Common myeloid progenitor, CD34-positive (primary cell): ENCODE measurements around the gene HAAO.
A peak's percentile ranks its signal among the peaks of the same experiment; 100 is the strongest.

Source experiments
- CTCF ChIA-PET: fragments of 350-600 bp; sonication (Branson Sonifier 250); formaldehyde crosslinking; loops from one replicate; lab custom pipeline; 2021; ENCODE audit warnings: antibody characterized with exemption; lab: Charles Lee
- POLR2A ChIA-PET: fragments of 350-600 bp; sonication (Branson Sonifier 250); formaldehyde crosslinking; loops from one replicate; lab custom pipeline; 2021; ENCODE audit warnings: antibody characterized with exemption; lab: Charles Lee
- DNase-seq, 3 donors: peaks; one replicate each; pipeline versions ENCODE4 v3.0.0 to v3.0.0-alpha.2; 2013
- H3K27ac ChIP-seq, 2 experiments: 1 replicate in 1 of 2; 2 replicates in 1 of 2; pipeline ENCODE4 v1.7.0; 2013; ENCODE audit warnings: inconsistent platforms in 2 of 2, low read length in 2 of 2, mild to moderate bottlenecking in 2 of 2, low read depth in 1 of 2, moderate library complexity in 1 of 2; ENCODE audit not compliant: severe bottlenecking in 2 of 2, insufficient read depth in 1 of 2, poor library complexity in 1 of 2
- H3K27me3 ChIP-seq, 5 experiments: replicated peaks in 2 of 5; 1 replicate in 3 of 5; 2 replicates in 2 of 5; pipeline versions ENCODE4 v1.6.1 to v1.7.0; 2013; ENCODE audit warnings: low read length in 4 of 5, mild to moderate bottlenecking in 2 of 5, moderate library complexity in 2 of 5, inconsistent platforms in 1 of 5; ENCODE audit not compliant: insufficient read depth in 5 of 5, control insufficient read depth in 4 of 5
- H3K36me3 ChIP-seq, 4 experiments: 1 replicate in 2 of 4; 2 replicates in 2 of 4; pipeline versions ENCODE4 v1.6.1 to v1.7.0; 2013; ENCODE audit warnings: low read length in 3 of 4, control low read depth in 1 of 4, mild to moderate bottlenecking in 1 of 4; ENCODE audit not compliant: control insufficient read depth in 4 of 4, insufficient read depth in 4 of 4
- H3K4me1 ChIP-seq, 4 experiments: 1 replicate in 3 of 4; 2 replicates in 1 of 4; pipeline versions ENCODE4 v1.6.1 to v1.7.1; 2013; ENCODE audit warnings: low read length in 3 of 4, mild to moderate bottlenecking in 3 of 4, control low read depth in 1 of 4, inconsistent platforms in 1 of 4, moderate library complexity in 1 of 4; ENCODE audit not compliant: control insufficient read depth in 4 of 4, insufficient read depth in 4 of 4; ENCODE audit errors: control extremely low read depth in 1 of 4
- H3K4me3 ChIP-seq, 7 experiments: 1 replicate in 4 of 7; 2 replicates in 3 of 7; pipeline versions ENCODE4 v1.5.1 to v1.7.0; 2013; ENCODE audit warnings: mild to moderate bottlenecking in 7 of 7, low read length in 6 of 7, moderate library complexity in 6 of 7, inconsistent platforms in 2 of 7, low read depth in 2 of 7, control low read depth in 1 of 7; ENCODE audit not compliant: insufficient read depth in 4 of 7, control insufficient read depth in 1 of 7; ENCODE audit errors: extremely low read depth in 1 of 7
- H3K9me3 ChIP-seq, 5 experiments: 1 replicate in 4 of 5; 2 replicates in 1 of 5; pipeline versions ENCODE4 v1.6.1 to v1.7.1; 2013; ENCODE audit warnings: low read length in 4 of 5, mild to moderate bottlenecking in 2 of 5, inconsistent platforms in 1 of 5, low read depth in 1 of 5, moderate library complexity in 1 of 5; ENCODE audit not compliant: control insufficient read depth in 4 of 5, insufficient read depth in 2 of 5; ENCODE audit errors: control extremely low read depth in 1 of 5
- WGBS: methylation state at CpG from one replicate; pipeline ENCODE4 v1.1.5; 2013; ENCODE audit not compliant: insufficient coverage; 5-methylcytosine and 5-hydroxymethylcytosine counted together

HAAO gene

DNA sequence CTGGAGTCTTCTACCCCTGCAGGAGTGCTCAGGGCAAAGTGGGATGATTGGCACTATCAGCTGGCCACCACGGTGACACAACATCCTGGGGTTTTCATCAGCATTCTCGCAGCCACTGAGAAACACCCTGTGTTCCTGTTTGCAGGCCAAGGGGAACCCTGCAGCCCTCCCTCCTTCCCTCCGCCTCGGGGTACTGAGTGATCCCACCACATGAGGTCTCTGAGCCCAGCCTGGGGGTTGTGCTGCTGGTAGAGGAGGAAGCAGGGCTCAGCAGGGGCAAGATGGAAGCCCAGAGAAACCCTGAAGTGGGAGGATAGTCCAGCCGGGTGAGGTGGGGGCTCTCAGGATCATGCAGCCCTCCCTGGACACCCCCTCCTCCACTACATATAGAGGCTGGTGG lies 28.3 kb downstream of the HAAO start, which contains the start of gene OXER1:
TSS of gene OXER1 (minus strand) at position 40 of the 400 bp plus-strand sequence. CDS start 73 bp downstream, outside the sequence.
- ChIA-PET CTCF (interaction anchor here (1.6 to 2.8 kb wide), 2 partner anchors 10 to 28 kb away, joined by 4 to 13 read pairs; partner anchors contain the start of gene HAAO), POLR2A (no interaction called here)
- peaks cover 0 to 23% (median 15%) of the 10 kb centered on the region in 4 experiments for H3K4me1 ChIP-seq
- H3K36me3 ChIP-seq: no peaks in the 10 kb centered on the region
- peak; percentile 66 to 89 (median 89) for DNase-seq
- H3K27me3 ChIP-seq: no peaks in the 10 kb centered on the region
- WGBS: 0% methylated on average over 3 of the region's 5 CpGs
- no peak within 1 kb of the TSS for H3K27ac ChIP-seq
- H3K4me3 ChIP-seq: peak within 1 kb of the TSS in 2 of 7 experiments; percentile 5 to 13
- no peaks in the 10 kb centered on the region for H3K9me3 ChIP-seq

DNA sequence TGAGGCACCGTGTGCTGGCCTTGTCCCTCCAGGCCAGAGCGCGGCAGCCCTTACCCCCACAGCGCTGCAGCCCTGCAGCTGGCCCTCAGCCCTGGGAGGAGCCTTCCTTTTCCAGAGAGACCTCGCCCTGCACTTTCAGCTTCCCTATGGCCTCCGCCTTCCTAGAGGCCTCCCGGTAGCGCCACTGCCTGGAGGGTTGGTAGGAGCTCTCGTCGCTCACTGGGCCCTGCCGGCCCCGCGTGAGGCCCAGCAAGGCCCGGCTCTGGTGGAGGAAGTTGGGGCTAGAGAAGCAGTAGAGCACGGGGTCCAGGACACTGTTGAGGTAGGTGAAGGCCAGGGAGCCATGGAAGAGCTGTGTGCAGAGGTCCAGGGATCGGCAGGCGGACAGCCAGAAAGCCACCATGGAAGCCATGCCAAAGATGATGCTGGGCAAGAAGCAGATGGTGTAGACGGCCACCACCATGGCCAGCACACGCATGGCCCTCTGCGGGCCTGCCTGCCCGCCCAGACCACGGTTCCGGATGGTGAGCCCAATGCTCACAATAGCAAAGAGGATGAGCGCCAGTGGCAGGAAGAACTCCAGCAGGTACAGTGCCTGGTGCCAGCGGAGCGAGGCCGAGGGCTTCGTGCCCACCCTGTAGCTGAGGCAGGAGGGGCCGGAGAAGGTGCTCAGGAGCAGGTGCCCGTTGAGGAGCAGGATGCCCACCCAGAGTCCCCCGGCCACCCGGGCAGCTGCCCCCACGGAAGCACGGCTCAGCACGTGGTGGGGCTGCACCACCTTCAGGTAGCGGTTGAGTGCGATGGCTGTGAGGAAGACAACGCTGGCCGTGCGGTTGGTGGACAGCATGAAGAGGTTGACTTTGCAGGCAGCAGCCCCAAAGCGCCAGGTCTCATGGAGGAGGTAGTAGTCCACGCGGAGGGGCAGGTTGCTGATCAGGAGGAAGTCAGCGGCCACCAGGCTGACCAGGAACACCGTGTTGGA lies 29.3 kb downstream of the HAAO start:
- ChIA-PET CTCF (interaction anchor here (2.8 kb wide), 1 partner anchor 9 kb away, joined by 13 read pairs; no protein-coding TSS in a partner anchor), POLR2A (no interaction called here)
- 95% methylated on average over 42 of the region's 45 CpGs for WGBS
- peaks cover 0 to 23% (median 15%) of the 10 kb centered on the region in 4 experiments for H3K4me1 ChIP-seq
- H3K27ac ChIP-seq: no peak overlapping the region
- DNase-seq: no peak
- no peaks in the 10 kb centered on the region for H3K27me3 ChIP-seq
- no peaks in the 10 kb centered on the region for H3K9me3 ChIP-seq
- H3K36me3 ChIP-seq: no peaks in the 10 kb centered on the region
- H3K4me3 ChIP-seq: no peak overlapping the region

DNA sequence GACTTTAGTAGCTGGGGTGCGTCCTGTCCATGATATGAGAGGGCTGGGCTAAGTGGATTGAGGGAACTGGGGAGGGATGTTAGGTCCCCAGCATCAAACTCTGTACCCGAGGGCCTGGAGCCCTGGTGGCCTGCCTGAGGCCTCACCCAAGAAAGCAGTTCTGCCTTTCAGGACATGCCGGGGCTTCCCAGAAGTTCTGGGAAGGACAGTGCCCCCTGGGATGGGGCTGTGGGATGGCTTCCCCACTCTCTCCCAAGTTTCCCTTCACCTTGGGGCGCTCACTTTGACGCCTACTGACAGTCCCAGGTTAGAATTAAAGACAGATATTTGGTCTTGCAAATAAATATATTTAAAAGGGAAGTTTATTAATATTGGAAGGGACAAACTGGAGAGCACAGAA lies 30.2 kb downstream of the HAAO start:
- 100% methylated on average over 4 of the region's 5 CpGs for WGBS
- CTCF ChIA-PET: interaction anchor here (2.8 kb wide), 1 partner anchor 8 kb away, joined by 13 read pairs; no protein-coding TSS in a partner anchor
- Histone ChIP-seq H3K27me3 (no peaks in the 10 kb centered on the region), H3K4me1 (peaks cover 0 to 24% (median 15%) of the 10 kb centered on the region in 4 experiments), H3K9me3 (no peaks in the 10 kb centered on the region), H3K36me3 (no peaks in the 10 kb centered on the region), H3K27ac (no peak overlapping the region), H3K4me3 (no peak overlapping the region)
- no peak for DNase-seq
- POLR2A ChIA-PET: no interaction called here

DNA sequence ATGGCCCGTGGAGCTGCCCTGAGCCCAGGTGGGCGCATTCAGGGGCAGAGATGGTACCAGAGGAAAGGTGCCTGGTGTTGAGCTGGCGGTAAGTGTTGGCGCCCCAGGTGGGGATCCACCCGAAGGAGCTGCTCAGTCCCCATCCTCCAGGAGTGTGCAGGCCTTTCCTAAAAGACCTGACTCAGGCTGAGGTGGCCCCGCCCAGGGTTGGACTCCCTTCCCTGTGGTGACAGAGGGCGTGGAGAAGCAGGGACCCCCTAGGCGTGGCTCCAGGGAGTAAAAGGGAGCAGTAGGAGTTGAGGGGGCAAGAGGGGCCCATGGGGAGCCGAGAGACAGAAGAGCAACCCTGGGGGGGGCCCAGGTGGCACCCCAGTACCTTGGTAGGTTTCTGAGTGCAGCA lies 30.8 kb downstream of the HAAO start:
- 96% methylated on average over 7 of the region's 9 CpGs for WGBS
- H3K27ac ChIP-seq: no peak overlapping the region
- H3K4me1 ChIP-seq: peaks cover 0 to 30% (median 16%) of the 10 kb centered on the region in 4 experiments
- no peaks in the 10 kb centered on the region for H3K9me3 ChIP-seq
- ChIA-PET CTCF (no interaction called here), POLR2A (no interaction called here)
- H3K4me3 ChIP-seq: no peak overlapping the region
- no peaks in the 10 kb centered on the region for H3K27me3 ChIP-seq
- no peaks in the 10 kb centered on the region for H3K36me3 ChIP-seq
- DNase-seq: no peak

DNA sequence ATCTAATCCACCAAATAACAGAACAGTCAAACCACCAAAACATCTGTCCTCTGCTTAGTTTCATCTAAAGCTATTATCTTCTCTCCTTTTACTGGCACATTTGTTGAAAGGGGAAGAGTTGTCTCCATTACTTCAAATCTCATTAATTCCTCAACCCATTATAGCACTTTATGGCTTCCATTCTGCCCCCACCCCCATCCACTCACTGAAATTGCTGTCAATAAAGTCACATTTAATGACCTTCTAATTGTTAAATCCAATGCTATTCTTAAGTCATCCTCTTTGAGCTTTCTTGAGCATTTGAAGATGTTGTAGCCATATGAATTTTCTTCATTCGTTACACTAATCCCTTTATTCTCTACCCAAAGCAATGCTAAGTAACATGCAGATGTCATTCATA lies 33.6 kb downstream of the HAAO start:
- no peaks in the 10 kb centered on the region for H3K9me3 ChIP-seq
- H3K4me1 ChIP-seq: peaks cover 4 to 40% (median 31%) of the 10 kb centered on the region in 4 experiments
- H3K27ac ChIP-seq: no peak overlapping the region
- CTCF ChIA-PET: interaction anchor here (1.0 to 1.4 kb wide), 2 partner anchors 10 to 11 kb away, joined by 4 to 6 read pairs; no protein-coding TSS in a partner anchor
- WGBS: 83% methylated on average over 1 of the region's 1 CpG
- no peaks in the 10 kb centered on the region for H3K36me3 ChIP-seq
- H3K4me3 ChIP-seq: no peak overlapping the region
- no peaks in the 10 kb centered on the region for H3K27me3 ChIP-seq
- POLR2A ChIA-PET: no interaction called here
- no peak for DNase-seq

DNA sequence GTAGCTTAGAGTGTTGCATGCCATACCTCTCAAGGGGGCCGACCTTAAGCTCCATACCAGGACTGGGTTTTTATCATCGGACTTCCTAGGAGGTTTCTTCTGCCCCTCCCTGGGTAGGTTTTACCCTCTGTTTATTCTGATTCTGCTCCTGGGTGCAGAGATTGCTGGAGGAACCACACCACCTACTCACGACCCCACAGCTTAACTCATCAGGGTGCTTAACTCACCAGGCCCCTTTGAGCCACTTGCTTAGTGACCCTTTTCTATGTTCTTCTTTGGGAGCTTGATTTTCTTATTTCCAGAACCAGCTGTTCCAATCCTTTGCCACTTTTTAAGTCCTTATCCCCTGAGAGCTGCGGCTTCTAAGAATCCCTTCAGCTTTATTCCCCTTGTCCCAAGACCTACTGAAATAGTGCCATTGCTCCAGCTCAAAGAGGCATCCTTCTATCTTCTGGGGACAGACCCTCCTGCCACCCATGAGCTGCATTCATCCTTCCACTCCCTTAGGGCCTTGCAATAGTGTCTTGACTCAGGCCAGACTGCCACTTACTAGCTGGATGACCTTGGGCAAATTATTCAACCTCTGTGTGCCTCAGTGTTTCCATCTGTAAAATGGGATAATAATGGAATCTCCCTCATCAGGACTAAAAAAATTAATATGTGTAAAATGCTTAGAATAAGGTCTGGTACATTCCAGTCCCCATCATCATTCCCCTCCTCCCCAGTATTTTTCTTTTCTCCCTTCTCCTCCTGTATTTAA lies 34.2 kb downstream of the HAAO start:
- peaks cover 6 to 41% (median 31%) of the 10 kb centered on the region in 4 experiments for H3K4me1 ChIP-seq
- ChIA-PET CTCF (interaction anchor here (0.8 to 1.5 kb wide), 5 partner anchors 9 to 47 kb away, joined by 3 to 6 read pairs (median 3); no protein-coding TSS in a partner anchor), POLR2A (interaction anchor here (0.6 kb wide), 1 partner anchor 480 kb away, joined by 5 read pairs; no protein-coding TSS in a partner anchor)
- 96% methylated on average over 4 of the region's 4 CpGs for WGBS
- no peaks in the 10 kb centered on the region for H3K36me3 ChIP-seq
- H3K4me3 ChIP-seq: no peak overlapping the region
- H3K9me3 ChIP-seq: no peaks in the 10 kb centered on the region
- no peak overlapping the region for H3K27ac ChIP-seq
- H3K27me3 ChIP-seq: no peaks in the 10 kb centered on the region
- DNase-seq: no peak
